H1 (cell line): ENCODE measurements around the gene OR2V1. TPM values are rescaled to one million over a fixed set of nuclear protein-coding genes. Genes with fewer than 3 reads are reported as not detected.
A peak's percentile ranks its signal among the peaks of the same experiment; 100 is the strongest.

ENCODE experiments used
- CHD1 ChIP-seq: IDR thresholded peaks from 2 replicates; pipeline ENCODE4 v1.6.1; 2012; ENCODE audit warnings: low read depth, low read length, improper control_type of control experiment
- EZH2 ChIP-seq: fragments of 200-600 bp; sonication (generic); IDR thresholded peaks from 2 replicates; pipeline ENCODE4 v1.7.1; 2012; ENCODE audit warnings: low read depth, mild to moderate bottlenecking, moderate library complexity, low read length, inconsistent platforms; ENCODE audit not compliant: severe bottlenecking
- NANOG ChIP-seq: IDR thresholded peaks from 2 replicates; pipeline ENCODE4 v1.6.1; 2011; ENCODE audit warnings: low read length, low read depth, mild to moderate bottlenecking, inconsistent platforms; ENCODE audit not compliant: insufficient read depth, poor library complexity, severe bottlenecking
- polyA plus RNA-seq, 7 experiments: library from polyadenylated mRNA; depleted of rRNA in 3 of 7; stranded (reverse) in 5 of 7; unstranded in 2 of 7; fragments of >200 nt in 5 of 7; fragments of 200-250 nt in 2 of 7; gene quantifications; 1 replicate in 5 of 7; 2 replicates in 1 of 7; 4 replicates in 1 of 7; pipeline versions ENCODE4 v1.2.1 to v1.2.3, GENCODE V29; 2011 to 2013; ENCODE audit warnings: missing spikeins in 2 of 7, mixed read lengths in 2 of 7
- total RNA-seq: library from RNA; stranded (reverse); fragmentation: NEBNext Ultra II Directional; extraction: Animal tissue kit (Norgen Biotek cat#: 25700); gene quantifications from 2 replicates; pipeline ENCODE4 v1.2.1, GENCODE V29; 2021

The OR2V1 gene
- total and polyA plus RNA-seq, 2 of the 8 experiments (the other 6 are each of a cell fraction or from before 2014, with no cell fraction given): not detected

- TF ChIP-seq NANOG (no peak), CHD1 (no peak), EZH2 (peak; percentile 61)
- TF ChIP-seq, all 59 proteins: peak for 4
These were observed 30.7 kb downstream of the OR2V1 start (continued) for GRCh38 chr5:181100121-181100875.
